ENCODE data around the gene SETBP1.

DNA sequence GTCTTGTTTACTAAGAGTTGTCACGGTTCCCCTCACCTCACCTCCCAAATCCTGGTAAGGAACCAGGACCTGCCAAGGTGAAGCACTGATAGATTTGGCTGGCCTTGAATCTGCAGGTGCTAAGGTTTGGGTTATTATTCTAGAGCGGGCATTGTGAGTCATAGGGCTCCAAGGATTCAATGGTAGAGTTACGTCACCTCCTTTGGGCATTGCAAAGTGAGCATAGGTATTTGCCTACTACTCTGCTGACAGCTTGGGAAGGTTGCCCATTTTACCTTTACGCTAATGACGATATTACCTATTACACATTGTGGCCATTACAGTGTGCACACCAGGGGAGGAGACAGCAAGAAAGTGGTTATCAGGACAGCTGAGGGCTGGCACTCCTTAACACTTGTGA lies 59.3 kb downstream of the SETBP1 start:
- TF ChIP-seq, protein P1, sequence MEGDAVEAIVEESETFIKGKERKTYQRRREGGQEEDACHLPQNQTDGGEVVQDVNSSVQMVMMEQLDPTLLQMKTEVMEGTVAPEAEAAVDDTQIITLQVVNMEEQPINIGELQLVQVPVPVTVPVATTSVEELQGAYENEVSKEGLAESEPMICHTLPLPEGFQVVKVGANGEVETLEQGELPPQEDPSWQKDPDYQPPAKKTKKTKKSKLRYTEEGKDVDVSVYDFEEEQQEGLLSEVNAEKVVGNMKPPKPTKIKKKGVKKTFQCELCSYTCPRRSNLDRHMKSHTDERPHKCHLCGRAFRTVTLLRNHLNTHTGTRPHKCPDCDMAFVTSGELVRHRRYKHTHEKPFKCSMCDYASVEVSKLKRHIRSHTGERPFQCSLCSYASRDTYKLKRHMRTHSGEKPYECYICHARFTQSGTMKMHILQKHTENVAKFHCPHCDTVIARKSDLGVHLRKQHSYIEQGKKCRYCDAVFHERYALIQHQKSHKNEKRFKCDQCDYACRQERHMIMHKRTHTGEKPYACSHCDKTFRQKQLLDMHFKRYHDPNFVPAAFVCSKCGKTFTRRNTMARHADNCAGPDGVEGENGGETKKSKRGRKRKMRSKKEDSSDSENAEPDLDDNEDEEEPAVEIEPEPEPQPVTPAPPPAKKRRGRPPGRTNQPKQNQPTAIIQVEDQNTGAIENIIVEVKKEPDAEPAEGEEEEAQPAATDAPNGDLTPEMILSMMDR (conservative IDR thresholded peaks at IDR 0.05; ENCODE audit: low read depth, low read length) = no peak
- no peak for TF ChIP-seq EZH2 (IDR thresholded peaks at IDR 0.05; ENCODE audit: borderline replicate concordance, low read depth, low read length, poor library complexity, severe bottlenecking)
